OCI-LY3 (cell line): Measurements from ENCODE around the gene ERGIC1.

Experiments used
- CTCF ChIP-seq: fragments of 200-600, 300-600 bp; sonication (generic); IDR thresholded peaks from 2 replicates; pipeline ENCODE4 v1.5.1; 2014; ENCODE audit warnings: antibody characterized with exemption, low read length, low read depth
- EZH2phosphoT487 ChIP-seq: fragments of 200-600 bp; shearing (Covaris generic); IDR thresholded peaks from 2 replicates; pipeline ENCODE4 v1.6.1; 2018; ENCODE audit warnings: antibody characterized with exemption, mixed run types, low read depth

- TF ChIP-seq CTCF (no peak), EZH2phosphoT487 (no peak)
Observed at GRCh38 chr5:172926008-172926523, 92.0 kb downstream of the ERGIC1 start.
